Femur (tissue), 1 donor: Measurements from ENCODE around the gene LRRC15.
A peak's percentile ranks its signal among the peaks of the same experiment; 100 is the strongest.

Experiments used
- DNase-seq: peaks from one replicate; pipeline ENCODE4 v3.0.0-alpha.2; 2017

Gene LRRC15

GRCh38 chr3:194330160-194330559 is 39.4 kb downstream of the LRRC15 start:
- peak; percentile 22 for DNase-seq

GRCh38 chr3:194329583-194329965 is 40.0 kb downstream of the LRRC15 start:
- DNase-seq: peak; percentile 64

- DNase-seq: no peak
Observed at GRCh38 chr3:194328942-194329582, 40.5 kb downstream of the LRRC15 start.

GRCh38 chr3:194328053-194328657 is 41.4 kb downstream of the LRRC15 start:
- DNase-seq: peak; percentile 59

- peak; percentile 28 for DNase-seq
Observed at GRCh38 chr3:194327218-194328052, 42.1 kb downstream of the LRRC15 start.

GRCh38 chr3:194326968-194327217 is 42.6 kb downstream of the LRRC15 start:
- no peak for DNase-seq

GRCh38 chr3:194326192-194326967 is 43.2 kb downstream of the LRRC15 start:
- DNase-seq: no peak

- no peak for DNase-seq
Observed at GRCh38 chr3:194325424-194326153, 44.0 kb downstream of the LRRC15 start.

GRCh38 chr3:194324823-194325327 is 44.7 kb downstream of the LRRC15 start:
- DNase-seq: no peak

GRCh38 chr3:194323785-194324735 is 45.5 kb downstream of the LRRC15 start:
- peak; percentile 84 for DNase-seq

- peak; percentile 28 for DNase-seq
Observed at GRCh38 chr3:194322678-194323211, 46.8 kb downstream of the LRRC15 start.

- DNase-seq: peak; percentile 18
Observed at GRCh38 chr3:194321693-194322640, 47.6 kb downstream of the LRRC15 start.

GRCh38 chr3:194320744-194321243 is 48.7 kb downstream of the LRRC15 start:
- DNase-seq: no peak

- no peak for DNase-seq
Observed at GRCh38 chr3:194320100-194320499, 49.4 kb downstream of the LRRC15 start.

- DNase-seq: no peak
Observed at GRCh38 chr3:194318511-194319161, 50.9 kb downstream of the LRRC15 start.

- DNase-seq: no peak
Observed at GRCh38 chr3:194316918-194317317, 52.6 kb downstream of the LRRC15 start.

GRCh38 chr3:194315965-194316361 is 53.6 kb downstream of the LRRC15 start:
- peak; percentile 56 for DNase-seq

- peak; percentile 93 for DNase-seq
Observed at GRCh38 chr3:194315088-194315964, 54.2 kb downstream of the LRRC15 start.
